Calu3 (cell line): ENCODE data around the gene METRN. TPM values are rescaled to one million over a fixed set of nuclear protein-coding genes. Genes with fewer than 3 reads are reported as not detected.

Experiments used
- BruUV-seq: library from RNA; stranded (reverse); fragments of 400-500 nt; replicated peaks from 2 replicates; lab custom pipeline; 2021; lab: Mats Ljungman, UMichigan
- CTCF ChIA-PET: fragments of 300-600 bp; sonication (Branson Sonifier 250); formaldehyde crosslinking; loops from one replicate; lab custom pipeline; 2022; ENCODE audit warnings: antibody characterized with exemption; lab: Charles Lee
- DNase-seq: peaks from one replicate; pipeline ENCODE4 v3.0.0; 2022
- H3K27ac Mint-ChIP-seq: one replicate; pipeline ENCODE4 v1.8.0; 2022; ENCODE audit warnings: mixed read lengths; ENCODE audit not compliant: unreplicated experiment
- H3K27me3 Mint-ChIP-seq: one replicate; pipeline ENCODE4 v1.8.0; 2022; ENCODE audit warnings: mixed read lengths; ENCODE audit not compliant: unreplicated experiment
- H3K36me3 Mint-ChIP-seq: one replicate; pipeline ENCODE4 v1.8.0; 2022; ENCODE audit warnings: mild to moderate bottlenecking, moderate library complexity, mixed read lengths; ENCODE audit not compliant: insufficient read depth, unreplicated experiment
- H3K4me1 Mint-ChIP-seq: one replicate; pipeline ENCODE4 v1.8.0; 2022; ENCODE audit warnings: mild to moderate bottlenecking, low read depth, mixed read lengths; ENCODE audit not compliant: unreplicated experiment
- H3K4me3 Mint-ChIP-seq: one replicate; pipeline ENCODE4 v1.8.0; 2022; ENCODE audit warnings: mild to moderate bottlenecking, low read depth, moderate library complexity, mixed read lengths; ENCODE audit not compliant: unreplicated experiment
- H3K9me3 Mint-ChIP-seq: one replicate; pipeline ENCODE4 v1.8.0; 2022; ENCODE audit warnings: low read depth, mixed read lengths; ENCODE audit not compliant: unreplicated experiment
- intact Hi-C: fragments of 100-400 bp; cut with micrococcal nuclease; formaldehyde crosslinking; loops from one replicate; pipeline ENCODE4 v1.10.0; 2022; ENCODE audit not compliant: unreplicated experiment
- total RNA-seq: library from RNA; stranded (reverse); gene quantifications from 2 replicates; pipeline ENCODE4 v1.2.3, GENCODE V29; 2022
- TF ChIP-seq, protein P1 (sequence below): fragments of 200-600 bp; IDR thresholded peaks from one replicate; pipeline ENCODE4 v1.8.0; 2022; ENCODE audit warnings: antibody characterized with exemption; ENCODE audit not compliant: unreplicated experiment

The METRN gene
- total RNA-seq, 1 experiment from 2014 or later: 51.7 TPM

DNA sequence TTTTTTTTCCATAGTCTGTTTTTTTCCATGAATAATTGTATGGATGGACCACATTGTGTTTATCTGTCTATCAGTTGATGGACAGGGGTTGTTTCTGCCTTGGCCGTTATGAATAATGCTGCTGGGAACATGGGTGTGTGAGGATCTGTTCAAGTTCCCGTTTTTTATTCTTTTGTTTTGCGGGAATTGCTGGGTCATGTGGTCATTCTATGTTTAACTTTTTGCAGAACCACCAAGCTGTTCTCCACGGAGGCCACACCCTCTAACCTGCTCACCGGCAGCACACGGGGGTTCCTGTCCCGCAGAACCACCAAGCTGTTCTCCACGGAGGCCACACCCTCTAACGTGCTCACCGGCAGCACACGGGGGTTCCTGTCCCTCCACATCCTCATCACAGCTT lies 39.7 kb downstream of the METRN start:
- no peaks in the 10 kb centered on the region for H3K36me3 Mint-ChIP-seq
- CTCF ChIA-PET: interaction anchor here (0.6 kb wide), 1 partner anchor 19 kb away, joined by 5 read pairs; no protein-coding TSS in a partner anchor
- no peak for DNase-seq
- peaks cover 80% of the 10 kb centered on the region for H3K27me3 Mint-ChIP-seq
- H3K9me3 Mint-ChIP-seq: no peaks in the 10 kb centered on the region
- intact Hi-C loops: no loop called here
- no peak overlapping the region for H3K27ac Mint-ChIP-seq
- no TSS peak for BruUV-seq
- H3K4me3 Mint-ChIP-seq: no peak overlapping the region
- H3K4me1 Mint-ChIP-seq: peaks cover 15% of the 10 kb centered on the region
- TF ChIP-seq, protein P1, sequence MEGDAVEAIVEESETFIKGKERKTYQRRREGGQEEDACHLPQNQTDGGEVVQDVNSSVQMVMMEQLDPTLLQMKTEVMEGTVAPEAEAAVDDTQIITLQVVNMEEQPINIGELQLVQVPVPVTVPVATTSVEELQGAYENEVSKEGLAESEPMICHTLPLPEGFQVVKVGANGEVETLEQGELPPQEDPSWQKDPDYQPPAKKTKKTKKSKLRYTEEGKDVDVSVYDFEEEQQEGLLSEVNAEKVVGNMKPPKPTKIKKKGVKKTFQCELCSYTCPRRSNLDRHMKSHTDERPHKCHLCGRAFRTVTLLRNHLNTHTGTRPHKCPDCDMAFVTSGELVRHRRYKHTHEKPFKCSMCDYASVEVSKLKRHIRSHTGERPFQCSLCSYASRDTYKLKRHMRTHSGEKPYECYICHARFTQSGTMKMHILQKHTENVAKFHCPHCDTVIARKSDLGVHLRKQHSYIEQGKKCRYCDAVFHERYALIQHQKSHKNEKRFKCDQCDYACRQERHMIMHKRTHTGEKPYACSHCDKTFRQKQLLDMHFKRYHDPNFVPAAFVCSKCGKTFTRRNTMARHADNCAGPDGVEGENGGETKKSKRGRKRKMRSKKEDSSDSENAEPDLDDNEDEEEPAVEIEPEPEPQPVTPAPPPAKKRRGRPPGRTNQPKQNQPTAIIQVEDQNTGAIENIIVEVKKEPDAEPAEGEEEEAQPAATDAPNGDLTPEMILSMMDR: no peak

DNA sequence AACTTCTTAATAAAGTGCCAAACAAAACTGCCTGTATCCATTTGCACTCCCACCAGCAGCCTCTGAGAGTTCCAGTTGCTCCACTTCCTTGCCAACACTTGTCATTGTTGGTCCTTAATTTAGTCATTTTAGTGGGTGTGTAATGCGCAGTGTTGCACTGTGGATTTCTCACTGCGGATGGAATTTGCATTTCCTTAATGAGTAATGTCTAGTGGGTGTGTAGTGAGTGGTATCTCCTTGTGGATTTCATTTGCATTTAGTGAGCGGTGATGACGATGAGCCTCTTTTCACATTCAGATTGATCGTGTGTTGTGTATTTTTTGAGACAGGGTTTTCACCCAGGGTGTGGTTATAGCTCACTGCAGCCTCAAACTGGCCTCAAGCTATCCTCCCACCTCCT lies 41.5 kb downstream of the METRN start:
- Mint-ChIP-seq H3K4me3 (no peak overlapping the region), H3K4me1 (peaks cover 29% of the 10 kb centered on the region), H3K27me3 (peaks cover 78% of the 10 kb centered on the region), H3K9me3 (no peaks in the 10 kb centered on the region), H3K27ac (no peak overlapping the region), H3K36me3 (peaks cover 5% of the 10 kb centered on the region)
- TF ChIP-seq, protein P1: no peak
- intact Hi-C loops: no loop called here
- no peak for DNase-seq
- CTCF ChIA-PET: interaction anchor here (0.6 kb wide), 1 partner anchor 300 kb away, joined by 5 read pairs; no protein-coding TSS in a partner anchor
- BruUV-seq: no TSS peak

DNA sequence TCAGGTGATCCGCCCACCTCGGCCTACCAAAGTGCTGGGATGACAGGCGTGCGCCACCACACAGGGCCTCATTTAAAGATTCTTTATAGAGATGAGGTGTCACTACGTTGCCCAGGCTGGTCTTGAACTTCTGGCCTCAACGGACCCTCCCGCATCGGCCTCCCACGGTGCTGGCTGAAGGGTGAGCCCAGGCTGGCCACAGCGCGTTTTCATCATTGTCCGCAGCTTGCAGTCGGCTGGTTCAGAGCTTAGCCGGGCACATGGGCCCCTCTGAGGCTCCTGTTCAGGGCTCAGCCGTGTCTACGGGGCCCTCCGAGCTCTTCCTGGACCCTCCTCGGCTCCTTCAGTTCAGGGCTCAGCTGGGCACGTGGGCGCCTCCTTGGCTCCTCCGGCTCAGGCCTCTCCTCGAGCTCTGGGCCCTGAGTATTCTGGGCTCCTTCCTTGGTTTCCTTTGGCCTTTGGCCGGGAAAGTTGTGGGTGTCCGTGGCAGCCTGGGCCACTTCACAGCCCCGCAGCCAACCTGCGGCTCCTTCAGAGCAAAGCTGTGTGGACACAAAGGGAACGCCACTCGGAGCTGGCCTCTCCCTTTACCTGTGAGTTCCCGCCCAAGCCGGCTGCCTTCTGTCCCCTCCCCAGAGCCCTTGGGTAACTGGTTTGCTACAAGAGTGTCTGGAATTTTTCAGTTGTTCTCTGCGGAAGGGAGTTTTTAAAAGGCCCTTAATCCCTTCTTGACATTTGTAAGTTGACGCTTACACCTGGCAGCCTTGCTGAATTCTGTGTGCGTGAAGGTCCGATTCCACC lies 44.4 kb downstream of the METRN start:
- H3K4me3 Mint-ChIP-seq: no peak overlapping the region
- BruUV-seq: no TSS peak
- no peak overlapping the region for H3K27ac Mint-ChIP-seq
- peaks cover 54% of the 10 kb centered on the region for H3K27me3 Mint-ChIP-seq
- no peaks in the 10 kb centered on the region for H3K9me3 Mint-ChIP-seq
- intact Hi-C loops: no loop called here
- CTCF ChIA-PET: interaction anchor here (1.1 to 1.7 kb wide), 2 partner anchors 40 to 342 kb away, joined by 5 to 6 read pairs; no protein-coding TSS in a partner anchor
- TF ChIP-seq, protein P1: no peak
- no peak for DNase-seq
- H3K36me3 Mint-ChIP-seq: peaks cover 5% of the 10 kb centered on the region
- H3K4me1 Mint-ChIP-seq: peaks cover 23% of the 10 kb centered on the region

DNA sequence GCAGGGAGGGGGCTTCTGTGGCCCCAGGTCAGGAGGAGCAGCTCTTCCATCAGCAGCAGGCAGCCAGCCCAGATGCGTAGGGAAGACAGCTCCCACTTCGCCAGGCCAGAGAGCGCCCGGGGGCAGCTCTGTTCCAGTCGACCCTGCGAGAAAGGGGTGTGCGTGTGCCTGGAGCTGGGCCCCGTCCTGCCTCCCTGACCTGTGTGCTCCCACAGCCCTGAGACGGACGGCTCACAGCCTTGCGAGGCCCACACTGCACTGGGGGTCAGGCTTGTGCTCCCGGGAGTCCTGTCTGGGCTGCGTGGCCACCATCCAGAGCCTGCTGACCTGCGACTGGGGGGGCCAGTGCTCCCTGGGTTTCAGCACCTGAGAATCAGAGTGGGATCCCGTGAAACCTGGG lies 45.1 kb downstream of the METRN start:
- CTCF ChIA-PET: interaction anchor here (1.4 to 1.7 kb wide), 2 partner anchors 14 to 40 kb away, joined by 4 to 5 read pairs; no protein-coding TSS in a partner anchor
- Mint-ChIP-seq H3K4me3 (no peak overlapping the region), H3K27ac (no peak overlapping the region), H3K9me3 (no peaks in the 10 kb centered on the region), H3K4me1 (peaks cover 23% of the 10 kb centered on the region), H3K27me3 (peaks cover 47% of the 10 kb centered on the region), H3K36me3 (peaks cover 5% of the 10 kb centered on the region)
- TF ChIP-seq, protein P1: no peak
- intact Hi-C loops: no loop called here
- BruUV-seq: no TSS peak
- no peak for DNase-seq
